ENCODE measurements around the gene KIFC3. TPM values are rescaled to one million over a fixed set of nuclear protein-coding genes. Genes with fewer than 3 reads are reported as not detected.
"Not testable (repeated sequence)": the region's sequence is repeated elsewhere in the genome, so short reads cannot be mapped to it uniquely, and the experiment has no call there.

Gene KIFC3
- total and polyA plus RNA-seq, 2 of the 13 experiments (the other 11 are each of a cell fraction or from before 2014, with no cell fraction given): 42.1 to 45.3 TPM

DNA sequence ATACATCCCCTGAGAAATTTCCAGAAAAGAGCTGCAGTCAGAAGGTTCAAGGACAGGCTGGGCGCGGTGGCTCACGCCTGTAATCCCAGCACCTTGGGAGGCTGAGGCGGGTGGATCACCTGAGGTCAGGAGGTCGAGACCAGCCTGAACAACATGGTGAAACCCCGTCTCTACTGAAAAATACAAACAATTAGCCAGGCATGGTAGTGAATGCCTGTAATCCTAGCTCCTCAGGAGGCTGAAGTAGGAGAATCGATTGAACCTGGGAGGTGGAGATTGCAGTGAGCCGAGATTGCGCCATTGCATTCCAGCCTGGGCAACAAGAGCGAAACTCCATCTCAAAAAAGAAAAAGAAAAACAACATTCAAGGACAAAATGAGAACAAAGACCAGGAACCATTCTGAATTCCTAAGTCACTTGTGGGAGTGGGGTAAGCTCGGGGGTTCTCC is 19.7 kb downstream of the KIFC3 start (continued):
- TF ChIP-seq ZBTB7B (CRISPR knock-in tag; IDR thresholded peaks at IDR 0.05) (peak; percentile 86; the same call in 1 of the 2 replicates), TCF7 (IDR thresholded peaks at IDR 0.05; ENCODE audit: low read depth) (peak; percentile 53; the same call in 1 of the 2 replicates), KMT2A (CRISPR knock-in tag; IDR thresholded peaks at IDR 0.05) (peak; percentile 69; the same call in 1 of the 2 replicates), MIER2 (CRISPR knock-in tag; IDR thresholded peaks at IDR 0.05) (peak; percentile 41; the same call in 1 of the 2 replicates), HNF4G (IDR thresholded peaks at IDR 0.05; ENCODE audit: borderline replicate concordance, low read depth, low read length) (peak; percentile 59; the same call in 1 of the 2 replicates), BRD4 (CRISPR knock-in tag; IDR thresholded peaks at IDR 0.05) (0 out of 2 replicates have a peak, but pooled peaks have one; percentile 30), RFXANK (CRISPR knock-in tag; IDR thresholded peaks at IDR 0.05) (0 out of 2 replicates have a peak, but pooled peaks have one; percentile 68), KLF12 (CRISPR knock-in tag; IDR thresholded peaks at IDR 0.05; ENCODE audit: borderline replicate concordance) (peak; percentile 72; the same call in 1 of the 2 replicates), ERF (CRISPR knock-in tag; IDR thresholded peaks at IDR 0.05) (peak; percentile 73; the same call in 1 of the 2 replicates), ADNP (CRISPR knock-in tag; IDR thresholded peaks at IDR 0.05) (0 out of 2 replicates have a peak, but pooled peaks have one; percentile 32), ZSCAN29 (CRISPR knock-in tag; conservative IDR thresholded peaks at IDR 0.05) (0 out of 2 replicates have a peak, but pooled peaks have one; percentile 66), CBX1 (IDR thresholded peaks at IDR 0.05; ENCODE audit: low read depth) (peak; percentile 43), HDAC2 (CRISPR knock-in tag; IDR thresholded peaks at IDR 0.05) (peak; percentile 88; the same call in 1 of the 2 replicates), ZNF232 (CRISPR knock-in tag; IDR thresholded peaks at IDR 0.05; ENCODE audit: borderline replicate concordance) (peak; percentile 33; the same call in 1 of the 2 replicates)
- TF ChIP-seq, protein P1, sequence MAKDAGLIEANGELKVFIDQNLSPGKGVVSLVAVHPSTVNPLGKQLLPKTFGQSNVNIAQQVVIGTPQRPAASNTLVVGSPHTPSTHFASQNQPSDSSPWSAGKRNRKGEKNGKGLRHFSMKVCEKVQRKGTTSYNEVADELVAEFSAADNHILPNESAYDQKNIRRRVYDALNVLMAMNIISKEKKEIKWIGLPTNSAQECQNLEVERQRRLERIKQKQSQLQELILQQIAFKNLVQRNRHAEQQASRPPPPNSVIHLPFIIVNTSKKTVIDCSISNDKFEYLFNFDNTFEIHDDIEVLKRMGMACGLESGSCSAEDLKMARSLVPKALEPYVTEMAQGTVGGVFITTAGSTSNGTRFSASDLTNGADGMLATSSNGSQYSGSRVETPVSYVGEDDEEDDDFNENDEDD (CRISPR knock-in tag; IDR thresholded peaks at IDR 0.05; ENCODE audit: borderline replicate concordance): peak; percentile 24; the same call in 1 of the 2 replicates
- not testable (repeated sequence) for TF ChIP-seq HNF4G (CRISPR knock-in tag; IDR thresholded peaks at IDR 0.05; ENCODE audit: borderline replicate concordance, low read depth)
- TF ChIP-seq, protein P2, sequence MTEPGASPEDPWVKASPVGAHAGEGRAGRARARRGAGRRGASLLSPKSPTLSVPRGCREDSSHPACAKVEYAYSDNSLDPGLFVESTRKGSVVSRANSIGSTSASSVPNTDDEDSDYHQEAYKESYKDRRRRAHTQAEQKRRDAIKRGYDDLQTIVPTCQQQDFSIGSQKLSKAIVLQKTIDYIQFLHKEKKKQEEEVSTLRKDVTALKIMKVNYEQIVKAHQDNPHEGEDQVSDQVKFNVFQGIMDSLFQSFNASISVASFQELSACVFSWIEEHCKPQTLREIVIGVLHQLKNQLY (CRISPR knock-in tag; IDR thresholded peaks at IDR 0.05): peak; percentile 55; the same call in 1 of the 2 replicates
- TF ChIP-seq, protein P3, sequence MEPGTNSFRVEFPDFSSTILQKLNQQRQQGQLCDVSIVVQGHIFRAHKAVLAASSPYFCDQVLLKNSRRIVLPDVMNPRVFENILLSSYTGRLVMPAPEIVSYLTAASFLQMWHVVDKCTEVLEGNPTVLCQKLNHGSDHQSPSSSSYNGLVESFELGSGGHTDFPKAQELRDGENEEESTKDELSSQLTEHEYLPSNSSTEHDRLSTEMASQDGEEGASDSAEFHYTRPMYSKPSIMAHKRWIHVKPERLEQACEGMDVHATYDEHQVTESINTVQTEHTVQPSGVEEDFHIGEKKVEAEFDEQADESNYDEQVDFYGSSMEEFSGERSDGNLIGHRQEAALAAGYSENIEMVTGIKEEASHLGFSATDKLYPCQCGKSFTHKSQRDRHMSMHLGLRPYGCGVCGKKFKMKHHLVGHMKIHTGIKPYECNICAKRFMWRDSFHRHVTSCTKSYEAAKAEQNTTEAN (CRISPR knock-in tag; conservative IDR thresholded peaks at IDR 0.05): 0 out of 2 replicates have a peak, but pooled peaks have one; percentile 51
- TF ChIP-seq, protein P4, sequence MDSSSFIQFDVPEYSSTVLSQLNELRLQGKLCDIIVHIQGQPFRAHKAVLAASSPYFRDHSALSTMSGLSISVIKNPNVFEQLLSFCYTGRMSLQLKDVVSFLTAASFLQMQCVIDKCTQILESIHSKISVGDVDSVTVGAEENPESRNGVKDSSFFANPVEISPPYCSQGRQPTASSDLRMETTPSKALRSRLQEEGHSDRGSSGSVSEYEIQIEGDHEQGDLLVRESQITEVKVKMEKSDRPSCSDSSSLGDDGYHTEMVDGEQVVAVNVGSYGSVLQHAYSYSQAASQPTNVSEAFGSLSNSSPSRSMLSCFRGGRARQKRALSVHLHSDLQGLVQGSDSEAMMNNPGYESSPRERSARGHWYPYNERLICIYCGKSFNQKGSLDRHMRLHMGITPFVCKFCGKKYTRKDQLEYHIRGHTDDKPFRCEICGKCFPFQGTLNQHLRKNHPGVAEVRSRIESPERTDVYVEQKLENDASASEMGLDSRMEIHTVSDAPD (CRISPR knock-in tag; IDR thresholded peaks at IDR 0.05): peak; percentile 78
- TF ChIP-seq, protein P5, sequence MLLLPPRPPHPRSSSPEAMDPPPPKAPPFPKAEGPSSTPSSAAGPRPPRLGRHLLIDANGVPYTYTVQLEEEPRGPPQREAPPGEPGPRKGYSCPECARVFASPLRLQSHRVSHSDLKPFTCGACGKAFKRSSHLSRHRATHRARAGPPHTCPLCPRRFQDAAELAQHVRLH (CRISPR knock-in tag; IDR thresholded peaks at IDR 0.05; ENCODE audit: borderline replicate concordance, low read depth): peak; percentile 79; the same call in 1 of the 2 replicates
- TF ChIP-seq, protein P6, sequence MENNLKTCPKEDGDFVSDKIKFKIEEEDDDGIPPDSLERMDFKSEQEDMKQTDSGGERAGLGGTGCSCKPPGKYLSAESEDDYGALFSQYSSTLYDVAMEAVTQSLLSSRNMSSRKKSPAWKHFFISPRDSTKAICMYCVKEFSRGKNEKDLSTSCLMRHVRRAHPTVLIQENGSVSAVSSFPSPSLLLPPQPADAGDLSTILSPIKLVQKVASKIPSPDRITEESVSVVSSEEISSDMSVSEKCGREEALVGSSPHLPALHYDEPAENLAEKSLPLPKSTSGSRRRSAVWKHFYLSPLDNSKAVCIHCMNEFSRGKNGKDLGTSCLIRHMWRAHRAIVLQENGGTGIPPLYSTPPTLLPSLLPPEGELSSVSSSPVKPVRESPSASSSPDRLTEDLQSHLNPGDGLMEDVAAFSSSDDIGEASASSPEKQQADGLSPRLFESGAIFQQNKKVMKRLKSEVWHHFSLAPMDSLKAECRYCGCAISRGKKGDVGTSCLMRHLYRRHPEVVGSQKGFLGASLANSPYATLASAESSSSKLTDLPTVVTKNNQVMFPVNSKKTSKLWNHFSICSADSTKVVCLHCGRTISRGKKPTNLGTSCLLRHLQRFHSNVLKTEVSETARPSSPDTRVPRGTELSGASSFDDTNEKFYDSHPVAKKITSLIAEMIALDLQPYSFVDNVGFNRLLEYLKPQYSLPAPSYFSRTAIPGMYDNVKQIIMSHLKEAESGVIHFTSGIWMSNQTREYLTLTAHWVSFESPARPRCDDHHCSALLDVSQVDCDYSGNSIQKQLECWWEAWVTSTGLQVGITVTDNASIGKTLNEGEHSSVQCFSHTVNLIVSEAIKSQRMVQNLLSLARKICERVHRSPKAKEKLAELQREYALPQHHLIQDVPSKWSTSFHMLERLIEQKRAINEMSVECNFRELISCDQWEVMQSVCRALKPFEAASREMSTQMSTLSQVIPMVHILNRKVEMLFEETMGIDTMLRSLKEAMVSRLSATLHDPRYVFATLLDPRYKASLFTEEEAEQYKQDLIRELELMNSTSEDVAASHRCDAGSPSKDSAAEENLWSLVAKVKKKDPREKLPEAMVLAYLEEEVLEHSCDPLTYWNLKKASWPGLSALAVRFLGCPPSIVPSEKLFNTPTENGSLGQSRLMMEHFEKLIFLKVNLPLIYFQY (CRISPR knock-in tag; IDR thresholded peaks at IDR 0.05; ENCODE audit: borderline replicate concordance): peak; percentile 76; the same call in 1 of the 2 replicates

All from HepG2 (cell line).